Measurements from ENCODE around the gene IMPA2. TPM values are rescaled to one million over a fixed set of nuclear protein-coding genes. Genes with fewer than 3 reads are reported as not detected.

Gene IMPA2
- total RNA-seq, 4 donors from 2014 or later: 227 to 572 (median 354) TPM

DNA sequence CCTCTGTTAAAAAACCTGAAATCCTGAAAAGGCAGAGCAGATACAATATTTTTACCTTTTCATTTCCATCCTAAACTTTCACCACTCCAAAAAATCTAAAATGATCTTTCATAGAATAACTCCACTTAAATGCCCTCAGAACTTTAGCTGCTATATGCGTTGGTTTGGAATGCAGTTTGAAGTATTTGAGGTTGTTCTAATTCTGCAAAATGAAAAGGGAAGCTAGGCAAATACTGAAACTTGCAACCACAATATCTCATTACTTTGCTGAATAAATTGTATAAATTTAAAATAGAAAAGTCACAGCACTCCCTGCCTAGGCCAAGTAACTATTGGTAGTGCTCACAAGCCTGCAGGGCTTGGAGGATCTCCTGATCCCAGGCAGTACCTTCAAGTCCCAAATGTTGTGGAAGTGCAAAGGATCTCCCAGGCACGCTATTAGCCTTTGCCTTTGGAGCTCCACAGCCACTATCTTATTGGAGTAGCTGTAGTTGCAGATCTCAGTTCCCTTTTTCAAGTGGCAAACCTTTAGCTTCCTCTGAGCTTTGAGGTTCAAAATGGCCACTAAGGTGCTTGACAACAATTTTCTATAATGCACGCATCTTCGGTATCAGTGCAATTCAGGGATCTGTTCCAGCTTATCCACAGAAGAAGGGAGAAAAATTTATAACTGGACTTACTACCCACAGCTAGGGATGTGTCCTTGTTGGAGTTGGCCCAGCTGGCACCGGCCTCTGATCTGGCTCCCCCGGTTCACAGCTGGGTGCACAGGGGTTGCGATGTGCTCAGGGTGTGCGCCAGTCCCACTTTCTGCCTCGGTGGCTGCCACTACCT lies 68.9 kb downstream of the IMPA2 start:
- TF ChIP-seq CTCF (IDR thresholded peaks at IDR 0.05) (no peak), POLR2A (IDR thresholded peaks at IDR 0.05) (no peak)
- DNase-seq (ENCODE audit: low spot score in 2 of 2): peak in 1 of 2 donors; percentile 11
- intact Hi-C loops (cut with DNase I; ENCODE audit: low total_unique reads): loop anchor here (10.0 kb wide), 2 partner anchors 315 to 395 kb away; no protein-coding TSS in a partner anchor
- H3K4me3 ChIP-seq (ENCODE audit: low read depth, poor library complexity, severe bottlenecking): no peak overlapping the region
- 58 to 63% methylated on average over 9 of the region's 9 CpGs for WGBS, 2 donors

GRCh38 chr18:12052866-12053265 lies 71.6 kb downstream of the IMPA2 start:
- TF ChIP-seq POLR2A (IDR thresholded peaks at IDR 0.05): no peak
- no peak for TF ChIP-seq CTCF (IDR thresholded peaks at IDR 0.05)
- 77 to 81% methylated on average over 3 of the region's 3 CpGs for WGBS, 2 donors
- intact Hi-C loops (cut with DNase I; ENCODE audit: low total_unique reads): loop anchor here (10.0 kb wide), 1 partner anchor 398 kb away; no protein-coding TSS in a partner anchor

GRCh38 chr18:12053289-12053688 lies 72.0 kb downstream of the IMPA2 start:
- intact Hi-C loops (cut with DNase I; ENCODE audit: low total_unique reads): loop anchor here (10.0 kb wide), 1 partner anchor 398 kb away; no protein-coding TSS in a partner anchor
- no peak overlapping the region for H3K4me3 ChIP-seq (ENCODE audit: low read depth, poor library complexity, severe bottlenecking)
- no peak for DNase-seq (ENCODE audit: low spot score in 2 of 2)
- WGBS, 2 donors: 64% methylated on average over 2 of the region's 2 CpGs
- TF ChIP-seq POLR2A (IDR thresholded peaks at IDR 0.05): no peak

More at GRCh38 chr18:12052866-12053265, 71.6 kb downstream of the IMPA2 start:
- H3K4me3 ChIP-seq (ENCODE audit: low read depth, poor library complexity, severe bottlenecking): no peak overlapping the region
- no peak for DNase-seq (ENCODE audit: low spot score in 2 of 2)

DNA sequence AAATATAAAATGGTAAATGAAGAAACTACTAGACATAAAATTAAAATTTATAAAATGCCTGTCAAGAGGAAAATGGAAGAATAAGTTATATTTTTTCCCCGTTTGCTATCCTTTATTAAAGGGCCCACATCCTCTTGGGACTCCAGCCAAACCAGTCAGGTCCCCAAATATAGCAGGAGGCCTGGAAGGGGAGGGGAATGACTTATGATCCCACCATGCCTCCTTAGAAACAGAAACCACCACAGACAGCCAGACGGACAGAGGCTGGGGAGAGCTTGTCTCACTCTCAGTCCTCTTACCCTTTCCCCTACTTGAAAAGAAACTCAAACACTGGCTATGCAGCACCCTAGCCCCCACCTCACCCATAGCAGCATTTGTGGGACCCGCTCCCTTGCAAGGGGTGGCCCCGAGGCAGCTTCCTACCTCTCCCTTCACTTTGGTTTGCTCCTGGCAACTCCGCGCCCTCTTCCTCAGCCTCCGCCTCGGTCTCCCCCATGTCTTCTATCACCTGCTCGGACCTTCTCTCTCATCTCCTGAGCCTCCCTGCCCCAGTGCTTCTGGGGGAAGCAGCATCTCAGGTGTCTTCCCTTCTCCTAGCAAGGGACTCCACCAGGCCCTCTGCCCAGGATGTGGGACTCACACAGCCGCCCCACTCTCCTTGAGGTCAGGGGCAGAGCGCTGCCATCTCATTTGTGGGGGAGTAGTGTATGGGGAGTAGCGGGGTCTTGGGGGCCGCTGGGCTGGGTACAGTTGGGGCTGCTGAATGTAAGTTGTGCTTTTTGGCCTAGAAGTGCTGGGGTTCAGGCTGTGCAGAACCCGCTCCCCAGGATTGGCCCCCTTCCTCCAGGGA lies 75.0 kb downstream of the IMPA2 start:
- TF ChIP-seq CTCF (IDR thresholded peaks at IDR 0.05) (no peak), POLR2A (IDR thresholded peaks at IDR 0.05) (no peak)
- DNase-seq (ENCODE audit: low spot score in 2 of 2): peak in 1 of 2 donors; percentile 83
- intact Hi-C loops (cut with DNase I; ENCODE audit: low total_unique reads): loop anchor here (10.0 kb wide), 1 partner anchor 401 kb away; no protein-coding TSS in a partner anchor
- H3K4me3 ChIP-seq (ENCODE audit: low read depth, poor library complexity, severe bottlenecking): no peak overlapping the region
- WGBS, 2 donors: 89% methylated on average over 12 to 14 of the region's 14 CpGs

- no peak for TF ChIP-seq CTCF (IDR thresholded peaks at IDR 0.05)
- no peak for TF ChIP-seq POLR2A (IDR thresholded peaks at IDR 0.05)
- H3K4me3 ChIP-seq (ENCODE audit: low read depth, poor library complexity, severe bottlenecking): no peak overlapping the region
- intact Hi-C loops (cut with DNase I; ENCODE audit: low total_unique reads): loop anchor here (10.0 kb wide), 1 partner anchor 402 kb away; no protein-coding TSS in a partner anchor
- peak in 1 of 2 donors; percentile 76 for DNase-seq (ENCODE audit: low spot score in 2 of 2)
- WGBS, 2 donors: 95% methylated on average over 9 to 14 of the region's 14 CpGs
Measured at GRCh38 chr18:12056884-12057402, 75.6 kb downstream of the IMPA2 start.

Data from lower leg skin (tissue), 4 donors.